ENCODE measurements around the gene CABCOCO1. TPM values are rescaled to one million over a fixed set of nuclear protein-coding genes. Genes with fewer than 3 reads are reported as not detected.
A peak's percentile ranks its signal among the peaks of the same experiment; 100 is the strongest.

CABCOCO1 gene
- 1 to 10 TPM in 2 of 4 donors, under 1 TPM in 2; 0.36 to 3.1 (median 1.2) TPM for total RNA-seq
- polyA plus RNA-seq = under 1 TPM in 1 of 3 donors, not detected in 2; 0.10 TPM

GRCh38 chr10:61662794-61663259, at the start of gene CABCOCO1:
Gene CABCOCO1 (plus strand): TSS chr10:61662929. CDS start chr10:61662973, 44 bp downstream.
- peak; percentile 83 for DNase-seq
- no peaks in the 10 kb centered on the region for H3K27me3 ChIP-seq
- no peaks in the 10 kb centered on the region for H3K9me3 ChIP-seq
- peaks cover 0 to 7% (median 3%) of the 10 kb centered on the region in 4 donors for H3K4me1 ChIP-seq
- intact Hi-C loops (cut with DNase I) = loop anchor here (10.0 kb wide), 1 partner anchor 392 kb away; no protein-coding TSS in a partner anchor
- H3K4me3 ChIP-seq = peak within 1 kb of the TSS; percentile 52 to 70 (median 64)
- WGBS, 2 donors = 2 to 6% methylated on average over 51 of the region's 51 CpGs
- TF ChIP-seq POLR2AphosphoS5 (IDR thresholded peaks at IDR 0.05) = peak in 1 of 4 donors; percentile 17
- TF ChIP-seq EP300 (IDR thresholded peaks at IDR 0.05) = no peak
- peak within 1 kb of the TSS; percentile 61 to 82 (median 75) for H3K27ac ChIP-seq
- no peaks in the 10 kb centered on the region for H3K36me3 ChIP-seq

- WGBS, 2 donors = 90 to 93% methylated on average over 2 of the region's 2 CpGs
- Histone ChIP-seq H3K4me3 (no peak overlapping the region), H3K4me1 (peaks cover 0 to 4% (median 0%) of the 10 kb centered on the region in 4 donors), H3K27me3 (no peaks in the 10 kb centered on the region), H3K9me3 (no peaks in the 10 kb centered on the region), H3K27ac (no peak overlapping the region), H3K36me3 (no peaks in the 10 kb centered on the region)
- no peak for TF ChIP-seq POLR2AphosphoS5 (IDR thresholded peaks at IDR 0.05)
- no peak for TF ChIP-seq EP300 (IDR thresholded peaks at IDR 0.05)
- TF ChIP-seq POLR2A (IDR thresholded peaks at IDR 0.05) = no peak
- TF ChIP-seq CTCF (IDR thresholded peaks at IDR 0.05) = no peak
- intact Hi-C loops (cut with DNase I) = no loop called here
- DNase-seq = no peak
Measured at GRCh38 chr10:61613665-61614064, 49.1 kb upstream of the CABCOCO1 start.

GRCh38 chr10:61616611-61617010, 46.1 kb upstream of the CABCOCO1 start:
- WGBS, 2 donors = 78 to 90% methylated on average over 4 of the region's 4 CpGs
- Histone ChIP-seq H3K9me3 (no peaks in the 10 kb centered on the region), H3K27ac (no peak overlapping the region), H3K27me3 (no peaks in the 10 kb centered on the region), H3K4me3 (no peak overlapping the region), H3K36me3 (no peaks in the 10 kb centered on the region), H3K4me1 (peaks cover 0 to 4% (median 0%) of the 10 kb centered on the region in 4 donors)
- DNase-seq = no peak
- intact Hi-C loops (cut with DNase I) = no loop called here
- TF ChIP-seq EP300 (IDR thresholded peaks at IDR 0.05) = no peak
- no peak for TF ChIP-seq CTCF (IDR thresholded peaks at IDR 0.05)
- no peak for TF ChIP-seq POLR2A (IDR thresholded peaks at IDR 0.05)
- no peak for TF ChIP-seq POLR2AphosphoS5 (IDR thresholded peaks at IDR 0.05)

- H3K36me3 ChIP-seq = no peaks in the 10 kb centered on the region
- intact Hi-C loops (cut with DNase I) = no loop called here
- DNase-seq = no peak
Measured at GRCh38 chr10:61617180-61617579, 45.5 kb upstream of the CABCOCO1 start.

GRCh38 chr10:61617586-61617985, 45.1 kb upstream of the CABCOCO1 start:
- intact Hi-C loops (cut with DNase I) = no loop called here
- no peak overlapping the region for H3K27ac ChIP-seq

More at GRCh38 chr10:61617180-61617579, 45.5 kb upstream of the CABCOCO1 start:
- Histone ChIP-seq H3K4me1 (no peaks in the 10 kb centered on the region), H3K27ac (no peak overlapping the region), H3K9me3 (no peaks in the 10 kb centered on the region), H3K4me3 (no peak overlapping the region), H3K27me3 (no peaks in the 10 kb centered on the region)
- no peak for TF ChIP-seq POLR2A (IDR thresholded peaks at IDR 0.05)
- TF ChIP-seq CTCF (IDR thresholded peaks at IDR 0.05) = no peak
- TF ChIP-seq POLR2AphosphoS5 (IDR thresholded peaks at IDR 0.05) = no peak
- no peak for TF ChIP-seq EP300 (IDR thresholded peaks at IDR 0.05)

More at GRCh38 chr10:61617586-61617985, 45.1 kb upstream of the CABCOCO1 start:
- TF ChIP-seq CTCF (IDR thresholded peaks at IDR 0.05) (no peak), POLR2A (IDR thresholded peaks at IDR 0.05) (no peak), POLR2AphosphoS5 (IDR thresholded peaks at IDR 0.05) (no peak), EP300 (IDR thresholded peaks at IDR 0.05) (no peak)
- DNase-seq = no peak
- no peak overlapping the region for H3K4me3 ChIP-seq
- no peaks in the 10 kb centered on the region for H3K9me3 ChIP-seq
- WGBS, 2 donors = 83 to 86% methylated on average over 5 of the region's 5 CpGs
- H3K4me1 ChIP-seq = no peaks in the 10 kb centered on the region
- H3K27me3 ChIP-seq = no peaks in the 10 kb centered on the region
- H3K36me3 ChIP-seq = no peaks in the 10 kb centered on the region

Measured in sigmoid colon (tissue), 7 donors.